Activated naive CD4-positive, alpha-beta T cell treated with anti-CD3 and anti-CD28 coated beads, Interleukin-2, amount 50 U/mL, for 24 hours (primary cell): ENCODE data around the gene CNGA4.
A peak's percentile ranks its signal among the peaks of the same experiment; 100 is the strongest.

ENCODE experiments used
- H3K27ac Mint-ChIP-seq: one replicate; pipeline ENCODE4 v1.8.0; 2021; ENCODE audit warnings: mild to moderate bottlenecking, mixed read lengths
- H3K27me3 Mint-ChIP-seq: one replicate; pipeline ENCODE4 v1.8.0; 2021; ENCODE audit warnings: mixed read lengths
- H3K36me3 Mint-ChIP-seq: one replicate; pipeline ENCODE4 v1.8.0; 2021; ENCODE audit warnings: mixed read lengths
- H3K4me1 Mint-ChIP-seq: one replicate; pipeline ENCODE4 v1.8.0; 2021; ENCODE audit warnings: mixed read lengths
- H3K4me3 Mint-ChIP-seq: one replicate; pipeline ENCODE4 v1.8.0; 2021; ENCODE audit warnings: mild to moderate bottlenecking, mixed read lengths
- H3K9me3 Mint-ChIP-seq: one replicate; pipeline ENCODE4 v1.8.0; 2021; ENCODE audit warnings: mixed read lengths

Gene CNGA4

GRCh38 chr11:6214530-6214929, 24.4 kb upstream of the CNGA4 start:
- Mint-ChIP-seq H3K27ac (no peak overlapping the region), H3K4me1 (peaks cover 6% of the 10 kb centered on the region), H3K36me3 (peaks cover 18% of the 10 kb centered on the region), H3K9me3 (no peaks in the 10 kb centered on the region), H3K27me3 (no peaks in the 10 kb centered on the region), H3K4me3 (no peak overlapping the region)

DNA sequence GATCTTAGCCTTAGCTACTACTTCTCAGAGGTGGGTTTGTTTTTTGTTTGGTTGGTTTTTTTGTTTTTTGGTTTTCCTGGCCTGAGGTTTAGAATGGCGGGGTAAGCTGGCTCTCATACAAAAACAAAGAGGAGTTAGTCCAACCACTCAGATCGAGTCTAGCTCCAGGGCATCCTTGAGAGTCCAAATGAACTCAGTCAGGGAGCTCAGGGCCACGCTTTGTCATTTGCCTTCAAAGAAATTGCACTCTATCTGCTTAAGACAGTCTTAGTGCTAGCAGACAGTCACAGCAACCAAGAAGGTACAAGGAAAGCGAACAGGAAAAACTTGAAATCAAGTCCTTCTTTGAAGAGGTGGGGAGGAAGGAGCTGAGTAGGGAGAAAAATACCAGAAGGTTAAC, 22.4 kb upstream of the CNGA4 start:
- H3K36me3 Mint-ChIP-seq, result peaks cover 23% of the 10 kb centered on the region
- no peak overlapping the region for H3K4me3 Mint-ChIP-seq
- H3K9me3 Mint-ChIP-seq, result no peaks in the 10 kb centered on the region
- H3K27ac Mint-ChIP-seq, result no peak overlapping the region
- peaks cover 18% of the 10 kb centered on the region for H3K4me1 Mint-ChIP-seq
- no peaks in the 10 kb centered on the region for H3K27me3 Mint-ChIP-seq

DNA sequence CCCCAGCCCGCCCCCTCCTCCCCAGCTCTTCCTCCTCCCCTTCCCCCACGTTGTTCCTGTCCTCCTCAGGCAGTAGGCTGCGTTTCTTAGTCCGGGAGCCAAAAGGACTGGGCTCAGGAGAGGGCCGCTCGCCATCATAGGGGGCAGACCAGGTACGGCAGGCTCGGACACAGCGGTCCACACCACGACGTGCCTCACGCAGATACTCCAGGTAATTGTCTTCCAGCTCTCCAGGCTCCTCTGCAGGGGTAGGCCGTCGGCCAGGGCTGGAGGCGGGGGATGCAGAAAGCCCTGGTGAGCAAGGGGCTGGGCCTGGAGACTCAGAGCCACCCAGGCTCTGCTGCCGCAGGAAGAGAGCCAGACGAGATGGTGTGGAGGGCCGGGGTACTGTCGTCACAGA, 21.2 kb upstream of the CNGA4 start:
- no peak overlapping the region for H3K4me3 Mint-ChIP-seq
- H3K9me3 Mint-ChIP-seq, result no peaks in the 10 kb centered on the region
- no peak overlapping the region for H3K27ac Mint-ChIP-seq
- H3K27me3 Mint-ChIP-seq, result no peaks in the 10 kb centered on the region
- H3K36me3 Mint-ChIP-seq, result peaks cover 29% of the 10 kb centered on the region
- peaks cover 21% of the 10 kb centered on the region for H3K4me1 Mint-ChIP-seq

GRCh38 chr11:6219359-6219758, 19.5 kb upstream of the CNGA4 start:
- H3K36me3 Mint-ChIP-seq, result peaks cover 29% of the 10 kb centered on the region
- peaks cover 21% of the 10 kb centered on the region for H3K4me1 Mint-ChIP-seq
- no peak overlapping the region for H3K4me3 Mint-ChIP-seq
- H3K27me3 Mint-ChIP-seq, result no peaks in the 10 kb centered on the region
- no peaks in the 10 kb centered on the region for H3K9me3 Mint-ChIP-seq
- H3K27ac Mint-ChIP-seq, result no peak overlapping the region

DNA sequence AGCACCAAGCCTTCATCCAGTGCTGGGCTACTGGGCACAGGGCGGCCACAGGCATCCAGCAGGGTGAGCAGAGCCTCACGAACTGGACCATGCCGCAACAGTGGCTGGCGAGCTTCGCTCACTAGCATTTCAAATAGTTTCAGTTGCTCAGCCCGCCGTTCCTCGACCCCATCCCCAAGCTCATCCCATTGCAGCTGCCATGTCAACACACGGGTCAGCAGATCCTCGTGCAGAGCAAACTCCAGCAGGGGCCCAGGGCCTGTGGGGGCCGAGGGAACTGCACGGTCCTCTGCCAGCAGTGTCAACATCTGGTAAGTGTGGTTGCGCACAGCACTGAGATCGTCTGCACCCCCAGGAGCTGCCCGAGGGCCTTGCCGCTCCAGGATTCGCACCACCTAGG, 15.0 kb upstream of the CNGA4 start:
- Mint-ChIP-seq H3K36me3 (peaks cover 29% of the 10 kb centered on the region), H3K9me3 (no peaks in the 10 kb centered on the region), H3K27ac (no peak overlapping the region), H3K4me3 (no peak overlapping the region), H3K4me1 (peaks cover 59% of the 10 kb centered on the region), H3K27me3 (no peaks in the 10 kb centered on the region)

- Mint-ChIP-seq H3K27ac (no peak overlapping the region), H3K9me3 (no peaks in the 10 kb centered on the region), H3K4me3 (no peak overlapping the region), H3K36me3 (peaks cover 26% of the 10 kb centered on the region), H3K4me1 (peaks cover 60% of the 10 kb centered on the region), H3K27me3 (no peaks in the 10 kb centered on the region)
Measured at GRCh38 chr11:6224421-6224820, 14.5 kb upstream of the CNGA4 start.

DNA sequence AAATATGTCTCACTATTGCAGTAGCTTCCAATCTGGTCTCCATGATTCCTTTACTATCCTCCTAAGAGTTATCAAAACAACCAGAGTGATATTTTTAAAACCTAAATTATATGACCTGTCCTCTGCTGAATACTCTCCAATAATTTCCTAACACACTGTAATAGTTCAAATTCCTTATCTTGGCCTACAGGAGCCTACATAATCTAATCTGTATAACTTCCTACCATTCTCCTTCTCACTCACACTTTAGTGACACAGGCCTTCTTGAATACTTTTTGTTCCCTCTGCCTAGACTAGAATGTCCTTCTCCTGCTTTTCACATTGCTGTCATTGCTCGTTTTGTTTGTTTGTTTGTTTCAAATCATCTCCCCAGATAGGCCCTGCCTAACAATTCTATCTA, 13.9 kb upstream of the CNGA4 start:
- no peak overlapping the region for H3K27ac Mint-ChIP-seq
- no peaks in the 10 kb centered on the region for H3K27me3 Mint-ChIP-seq
- no peaks in the 10 kb centered on the region for H3K9me3 Mint-ChIP-seq
- H3K36me3 Mint-ChIP-seq, result peaks cover 23% of the 10 kb centered on the region
- peaks cover 60% of the 10 kb centered on the region for H3K4me1 Mint-ChIP-seq
- H3K4me3 Mint-ChIP-seq, result no peak overlapping the region

DNA sequence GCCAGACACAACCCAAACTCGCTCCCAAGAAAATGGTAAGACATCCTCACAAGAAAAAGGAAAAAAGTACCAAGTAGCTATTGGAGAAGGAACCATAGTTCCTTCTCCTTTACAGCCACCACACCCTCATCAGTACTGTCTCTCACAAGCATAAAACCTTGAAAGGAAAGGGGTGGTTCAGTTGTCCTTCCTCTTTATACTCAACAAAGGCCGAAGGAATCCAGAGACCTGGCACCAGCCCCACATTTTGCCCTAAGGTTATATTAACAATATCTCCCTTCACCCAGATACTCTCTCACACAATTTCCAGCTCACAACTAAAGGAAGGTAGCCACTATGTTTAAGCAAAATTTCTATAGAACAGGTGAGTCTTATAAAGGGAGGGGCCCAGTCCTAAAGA, 13.0 kb upstream of the CNGA4 start:
- H3K36me3 Mint-ChIP-seq, result peaks cover 20% of the 10 kb centered on the region
- H3K4me1 Mint-ChIP-seq, result peaks cover 63% of the 10 kb centered on the region
- H3K27me3 Mint-ChIP-seq, result no peaks in the 10 kb centered on the region
- no peak overlapping the region for H3K27ac Mint-ChIP-seq
- no peaks in the 10 kb centered on the region for H3K9me3 Mint-ChIP-seq
- H3K4me3 Mint-ChIP-seq, result no peak overlapping the region

DNA sequence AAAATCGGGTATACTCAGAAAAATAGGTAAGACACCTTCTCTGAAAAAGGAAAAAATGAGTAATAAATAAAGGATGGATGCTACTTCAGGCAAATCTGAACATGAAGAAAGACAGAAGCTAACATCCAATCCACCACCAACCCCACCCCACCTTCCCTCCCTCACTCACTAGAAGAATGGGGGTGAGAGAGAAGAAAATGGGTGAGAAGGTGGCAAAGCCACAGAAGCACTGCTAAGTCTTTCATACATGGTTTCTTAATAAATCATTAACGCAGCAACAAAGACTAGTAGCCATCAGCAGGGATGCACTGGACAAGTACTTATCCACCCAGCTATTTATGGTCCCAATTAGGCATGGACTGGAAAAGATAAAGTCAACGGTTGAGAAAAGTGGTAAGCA, 10.4 kb upstream of the CNGA4 start:
- no peak overlapping the region for H3K27ac Mint-ChIP-seq
- no peaks in the 10 kb centered on the region for H3K27me3 Mint-ChIP-seq
- no peak overlapping the region for H3K4me3 Mint-ChIP-seq
- peaks cover 80% of the 10 kb centered on the region for H3K4me1 Mint-ChIP-seq
- no peaks in the 10 kb centered on the region for H3K9me3 Mint-ChIP-seq
- H3K36me3 Mint-ChIP-seq, result peaks cover 12% of the 10 kb centered on the region

DNA sequence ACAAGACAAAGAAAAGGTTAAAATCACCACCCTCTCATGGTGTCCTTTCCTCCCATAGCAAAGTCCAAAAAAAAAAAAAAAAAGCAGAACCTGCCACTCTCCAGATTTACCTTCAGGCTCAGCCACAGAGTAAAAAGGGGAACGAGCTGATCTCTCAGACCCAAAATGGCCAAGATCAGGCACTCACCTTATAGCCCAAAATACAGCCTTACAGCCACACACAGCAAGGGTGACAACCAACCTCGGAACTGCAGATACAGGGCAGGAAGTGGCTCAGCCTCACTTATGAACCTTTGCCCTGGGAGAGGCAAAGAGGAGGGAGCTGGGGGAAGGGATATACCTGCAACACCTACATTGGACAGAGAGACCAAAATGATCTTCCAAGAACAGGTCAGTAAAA, 9.0 kb upstream of the CNGA4 start:
- Mint-ChIP-seq H3K36me3 (peaks cover 9% of the 10 kb centered on the region), H3K27me3 (no peaks in the 10 kb centered on the region), H3K4me1 (peaks cover 86% of the 10 kb centered on the region), H3K4me3 (no peak overlapping the region), H3K27ac (no peak overlapping the region), H3K9me3 (no peaks in the 10 kb centered on the region)

DNA sequence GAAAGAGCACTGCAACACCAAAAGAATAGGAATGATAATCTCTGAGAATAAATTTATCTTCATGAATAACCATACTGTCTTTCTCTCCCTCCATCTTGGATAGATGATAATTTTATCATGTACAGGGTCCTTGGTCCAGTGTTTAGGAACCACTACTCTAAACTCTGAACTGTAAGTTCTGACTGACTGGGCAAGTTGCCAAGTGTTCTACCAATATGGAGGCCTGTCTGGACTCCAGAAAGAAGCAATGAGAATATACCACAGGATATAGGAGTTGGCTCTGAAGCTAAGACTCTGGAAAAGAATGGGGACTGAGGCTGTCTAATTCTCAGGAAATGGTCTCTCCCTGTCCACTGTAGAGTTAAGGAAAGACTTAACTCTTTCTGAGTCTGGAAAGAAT, 6.0 kb upstream of the CNGA4 start:
- Mint-ChIP-seq H3K27ac (peak overlapping the region; percentile 61), H3K9me3 (no peaks in the 10 kb centered on the region), H3K36me3 (peaks cover 1% of the 10 kb centered on the region), H3K27me3 (no peaks in the 10 kb centered on the region), H3K4me3 (peak overlapping the region; percentile 61), H3K4me1 (peaks cover 64% of the 10 kb centered on the region)

GRCh38 chr11:6233984-6234386, 4.9 kb upstream of the CNGA4 start:
- no peaks in the 10 kb centered on the region for H3K9me3 Mint-ChIP-seq
- no peaks in the 10 kb centered on the region for H3K36me3 Mint-ChIP-seq
- H3K4me1 Mint-ChIP-seq, result peaks cover 57% of the 10 kb centered on the region
- H3K27ac Mint-ChIP-seq, result peak overlapping the region; percentile 98
- no peaks in the 10 kb centered on the region for H3K27me3 Mint-ChIP-seq
- H3K4me3 Mint-ChIP-seq, result peak overlapping the region; percentile 99

GRCh38 chr11:6234387-6235107, 4.3 kb upstream of the CNGA4 start, which contains the start of gene FHIP1B:
Gene FHIP1B, minus strand, starts transcription at chr11:6234636. Its CDS starts 10,120 bp downstream, at chr11:6224516.
- peaks cover 52% of the 10 kb centered on the region for H3K4me1 Mint-ChIP-seq
- no peaks in the 10 kb centered on the region for H3K9me3 Mint-ChIP-seq
- no peaks in the 10 kb centered on the region for H3K27me3 Mint-ChIP-seq
- peak within 1 kb of the TSS; percentile 99 for H3K4me3 Mint-ChIP-seq
- H3K36me3 Mint-ChIP-seq, result no peaks in the 10 kb centered on the region
- peak within 1 kb of the TSS; percentile 98 for H3K27ac Mint-ChIP-seq

- no peaks in the 10 kb centered on the region for H3K27me3 Mint-ChIP-seq
- H3K36me3 Mint-ChIP-seq, result no peaks in the 10 kb centered on the region
Measured at GRCh38 chr11:6237266-6237665, 1.6 kb upstream of the CNGA4 start.

GRCh38 chr11:6237761-6238302, 1.1 kb upstream of the CNGA4 start:
- Mint-ChIP-seq H3K4me3 (no peak overlapping the region), H3K27ac (no peak overlapping the region), H3K27me3 (no peaks in the 10 kb centered on the region), H3K9me3 (no peaks in the 10 kb centered on the region), H3K4me1 (peaks cover 23% of the 10 kb centered on the region), H3K36me3 (no peaks in the 10 kb centered on the region)

More at GRCh38 chr11:6237266-6237665, 1.6 kb upstream of the CNGA4 start:
- Mint-ChIP-seq H3K4me3 (no peak overlapping the region), H3K4me1 (peaks cover 27% of the 10 kb centered on the region), H3K9me3 (no peaks in the 10 kb centered on the region), H3K27ac (no peak overlapping the region)

GRCh38 chr11:6240139-6240538, 1.2 kb downstream of the CNGA4 start:
- H3K27ac Mint-ChIP-seq, result no peak overlapping the region
- peaks cover 4% of the 10 kb centered on the region for H3K4me1 Mint-ChIP-seq
- H3K27me3 Mint-ChIP-seq, result no peaks in the 10 kb centered on the region
- no peaks in the 10 kb centered on the region for H3K36me3 Mint-ChIP-seq
- H3K9me3 Mint-ChIP-seq, result no peaks in the 10 kb centered on the region
- no peak overlapping the region for H3K4me3 Mint-ChIP-seq

DNA sequence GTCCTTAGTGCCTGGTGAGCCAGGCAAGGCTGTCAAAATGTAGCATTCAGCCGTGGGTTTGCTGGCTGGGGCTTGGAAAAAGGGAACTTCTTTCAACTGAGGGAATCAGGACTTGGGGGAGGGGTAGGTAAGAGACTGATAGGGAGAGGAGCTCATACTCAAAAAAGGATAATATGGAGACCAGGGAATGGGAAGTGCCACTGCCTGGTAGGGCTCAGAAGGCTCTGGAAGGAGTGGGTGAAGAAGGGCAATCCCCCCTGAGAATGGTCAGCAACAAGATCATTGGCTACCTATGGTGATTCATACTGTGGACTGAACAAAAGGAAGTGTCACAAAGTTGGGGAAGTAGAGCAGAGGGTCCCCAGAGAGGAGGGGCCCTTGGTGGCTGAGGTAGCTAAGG, 1.9 kb downstream of the CNGA4 start:
- Mint-ChIP-seq H3K27ac (no peak overlapping the region), H3K27me3 (no peaks in the 10 kb centered on the region), H3K9me3 (no peaks in the 10 kb centered on the region), H3K4me1 (no peaks in the 10 kb centered on the region), H3K36me3 (no peaks in the 10 kb centered on the region), H3K4me3 (no peak overlapping the region)
